Natural killer cell (primary cell): Measurements from ENCODE around the gene PPDPF. TPM values are rescaled to one million over a fixed set of nuclear protein-coding genes. Genes with fewer than 3 reads are reported as not detected.

ENCODE experiments used
- ATAC-seq, 3 donors: fragments of 150-1000 bp in 2 of 3; fragments of 200-7000 bp in 1 of 3; cut with Tn5 transposase; 1 replicate in 1 of 3; 2 replicates in 2 of 3; pipeline ENCODE4 v1.10.0; 2021; ENCODE audit warnings: mild to moderate bottlenecking in 2 of 3, moderate library complexity in 2 of 3
- DNase-seq, 2 donors: peaks; one replicate each; pipeline versions ENCODE4 v3.0.0 to v3.0.0-alpha.2; 2013 to 2021; ENCODE audit warnings: mixed read lengths in 1 of 2
- H3K27ac ChIP-seq: one replicate; pipeline ENCODE4 v1.5.1; 2013; ENCODE audit warnings: mild to moderate bottlenecking, low read length
- H3K27me3 ChIP-seq: one replicate; pipeline ENCODE4 v1.6.1; 2013; ENCODE audit warnings: low read length; ENCODE audit not compliant: control insufficient read depth, insufficient read depth
- H3K36me3 ChIP-seq: one replicate; pipeline ENCODE4 v1.6.1; 2013; ENCODE audit warnings: low read length; ENCODE audit not compliant: control insufficient read depth, insufficient read depth
- H3K4me1 ChIP-seq: one replicate; pipeline ENCODE4 v1.6.1; 2013; ENCODE audit warnings: low read length; ENCODE audit not compliant: control insufficient read depth, insufficient read depth
- H3K4me3 ChIP-seq: one replicate; pipeline ENCODE4 v1.5.1; 2013; ENCODE audit warnings: low read length
- H3K9me3 ChIP-seq: one replicate; pipeline ENCODE4 v1.6.1; 2013; ENCODE audit warnings: low read length; ENCODE audit not compliant: control insufficient read depth, insufficient read depth
- H3K27ac Mint-ChIP-seq, 2 donors: one replicate each; pipeline ENCODE4 v1.8.0; 2022; ENCODE audit warnings: mild to moderate bottlenecking in 2 of 2, mixed read lengths in 2 of 2, moderate library complexity in 1 of 2
- H3K27me3 Mint-ChIP-seq, 2 donors: one replicate each; pipeline ENCODE4 v1.8.0; 2022; ENCODE audit warnings: low read depth in 2 of 2, mixed read lengths in 2 of 2
- H3K36me3 Mint-ChIP-seq: one replicate; pipeline ENCODE4 v1.8.0; 2022; ENCODE audit warnings: mixed read lengths
- H3K4me1 Mint-ChIP-seq, 2 donors: one replicate each; pipeline ENCODE4 v1.8.0; 2022; ENCODE audit warnings: mixed read lengths in 2 of 2
- H3K4me3 Mint-ChIP-seq: one replicate; pipeline ENCODE4 v1.8.0; 2022; ENCODE audit warnings: mild to moderate bottlenecking, moderate library complexity, mixed read lengths
- H3K9me3 Mint-ChIP-seq, 2 donors: one replicate each; pipeline ENCODE4 v1.8.0; 2022; ENCODE audit warnings: mixed read lengths in 2 of 2
- CTCF ChIP-seq: fragments of 200-600 bp; IDR thresholded peaks from one replicate; pipeline ENCODE4 v1.8.0; 2022; ENCODE audit warnings: antibody characterized with exemption
- WGBS: methylation state at CpG from one replicate; pipeline ENCODE4 v1.1.7; 2013; ENCODE audit warnings: missing lambda C conversion rate; ENCODE audit not compliant: insufficient coverage; 5-methylcytosine and 5-hydroxymethylcytosine counted together
- intact Hi-C: fragments of 100-400 bp; cut with micrococcal nuclease; formaldehyde crosslinking; loops from one replicate; pipeline ENCODE4 v1.14.2; 2022
- total RNA-seq, 4 donors: library from RNA; stranded (reverse); fragments of 120-200 nt in 1 of 4; gene quantifications; one replicate each; pipeline versions ENCODE4 v1.2.3 to v1.2.4, GENCODE V29; 2013 to 2022

The PPDPF gene
- total RNA-seq, 3 donors from 2014 or later (not counting 1 experiment from before 2014, with no cell fraction given) = 95.5 to 197 (median 159) TPM

- Mint-ChIP-seq H3K27ac (peak overlapping the region in 1 of 2 donors; percentile 91), H3K4me1 (peaks cover 0 to 20% of the 10 kb centered on the region in 2 donors), H3K4me3 (no peak overlapping the region), H3K27me3 (peaks cover 0 to 4% of the 10 kb centered on the region in 2 donors), H3K36me3 (no peaks in the 10 kb centered on the region), H3K9me3 (no peaks in the 10 kb centered on the region)
- no peaks in the 10 kb centered on the region for H3K36me3 ChIP-seq
- peaks cover 25% of the 10 kb centered on the region for H3K4me1 ChIP-seq
- no peak for DNase-seq
- H3K27me3 ChIP-seq = no peaks in the 10 kb centered on the region
- no peak for TF ChIP-seq CTCF
- no peak overlapping the region for H3K27ac ChIP-seq
- no peak for ATAC-seq
- H3K9me3 ChIP-seq = no peaks in the 10 kb centered on the region
- H3K4me3 ChIP-seq = no peak overlapping the region
- intact Hi-C loops = loop anchor here (5.0 kb wide), 2 partner anchors 121 to 441 kb away; partner anchors contain the start of genes RTEL1 and SAMD10
- WGBS = 86% methylated on average over 35 of the region's 35 CpGs
Observed at GRCh38 chr20:63536241-63536977, 15.8 kb downstream of the PPDPF start.

DNA sequence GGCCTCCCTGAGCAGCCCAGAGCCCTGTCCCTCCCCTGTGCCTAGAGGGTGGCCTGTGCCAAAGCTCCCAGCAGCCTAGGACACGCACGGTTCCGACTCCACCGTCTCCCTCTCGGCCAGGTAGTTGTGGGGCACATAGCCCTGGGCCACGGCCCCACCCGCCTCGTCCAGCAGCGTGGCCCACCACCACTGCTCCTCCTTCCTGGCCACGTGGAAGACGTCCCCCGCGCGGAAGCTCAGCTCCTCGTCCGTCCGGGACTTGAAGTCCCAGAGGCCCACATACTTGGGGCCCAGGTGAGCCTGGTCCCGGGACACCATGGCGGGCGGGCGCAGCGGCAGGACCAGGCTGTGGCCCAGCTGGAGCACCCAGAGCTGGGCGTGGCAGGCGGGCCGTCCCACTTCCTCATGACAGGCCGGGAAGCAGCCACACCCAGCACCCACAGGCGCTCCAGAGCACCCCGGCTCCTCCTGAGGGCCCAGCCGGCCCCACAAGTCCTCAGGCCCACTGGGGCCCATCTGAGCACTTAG lies 16.5 kb downstream of the PPDPF start, which contains the start of gene PTK6:
PTK6 (minus strand) TSS at position 380 of the 528 bp plus-strand sequence; CDS start at position 318, 62 bp downstream.
- Histone ChIP-seq H3K4me3 (peak within 1 kb of the TSS; percentile 42), H3K36me3 (no peaks in the 10 kb centered on the region), H3K9me3 (no peaks in the 10 kb centered on the region), H3K27ac (peak within 1 kb of the TSS; percentile 88), H3K4me1 (peaks cover 26% of the 10 kb centered on the region), H3K27me3 (no peaks in the 10 kb centered on the region)
- Mint-ChIP-seq H3K36me3 (no peaks in the 10 kb centered on the region), H3K27ac (peak within 1 kb of the TSS; percentile 77 to 91), H3K4me1 (peaks cover 0 to 20% of the 10 kb centered on the region in 2 donors), H3K9me3 (no peaks in the 10 kb centered on the region), H3K27me3 (peaks cover 0 to 2% of the 10 kb centered on the region in 2 donors), H3K4me3 (peak within 1 kb of the TSS; percentile 80)
- ATAC-seq (peak in 1 of 3 donors; percentile 2), DNase-seq (no peak)
- TF ChIP-seq CTCF = no peak
- 63% methylated on average over 29 of the region's 29 CpGs for WGBS
- intact Hi-C loops = loop anchor here (5.0 kb wide), 2 partner anchors 120 to 440 kb away; partner anchors contain the start of genes RTEL1 and SAMD10

DNA sequence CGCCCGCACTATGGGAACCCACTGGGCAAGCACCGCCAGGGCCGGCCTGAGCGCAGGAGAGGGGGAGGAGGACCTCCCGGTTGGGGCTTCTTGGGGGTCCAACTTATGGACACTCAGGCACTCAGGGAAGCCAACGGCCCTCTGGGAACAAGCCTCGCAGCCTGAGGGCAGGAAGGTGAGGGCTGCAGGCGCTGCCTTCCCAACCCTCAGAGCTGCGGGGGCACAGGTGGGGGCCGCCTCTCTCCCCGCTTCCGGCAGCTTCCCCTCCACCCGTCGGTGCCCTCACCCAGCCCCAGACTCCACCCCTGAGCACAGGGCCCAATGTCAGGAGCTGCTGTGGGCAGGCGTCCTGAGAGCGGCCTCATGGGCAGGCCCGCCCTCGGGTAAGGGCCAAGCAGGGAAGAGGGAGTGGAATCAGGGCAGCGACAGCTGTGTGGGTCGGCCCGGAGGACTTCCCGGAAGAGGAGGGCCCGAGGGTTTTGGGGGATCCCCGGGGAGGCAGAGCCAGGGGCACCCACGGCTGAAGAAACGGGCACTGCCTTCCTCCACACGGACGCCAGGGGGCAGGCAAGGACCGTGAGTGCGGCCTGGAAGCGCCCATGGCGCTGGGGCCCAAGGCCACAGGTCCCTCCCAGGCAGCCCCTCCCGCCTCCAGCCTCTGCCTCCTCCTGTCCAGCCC lies 17.1 kb downstream of the PPDPF start:
- intact Hi-C loops = loop anchor here (2.0 to 5.0 kb wide), 5 partner anchors 120 to 583 kb away; partner anchors contain the start of genes RTEL1, SAMD10 and TPD52L2
- Mint-ChIP-seq H3K27ac (peak overlapping the region; percentile 77 to 91), H3K4me3 (peak overlapping the region; percentile 80), H3K27me3 (no peaks in the 10 kb centered on the region), H3K9me3 (no peaks in the 10 kb centered on the region), H3K4me1 (peaks cover 0 to 20% of the 10 kb centered on the region in 2 donors), H3K36me3 (no peaks in the 10 kb centered on the region)
- Histone ChIP-seq H3K27ac (peak overlapping the region; percentile 88), H3K4me3 (peak overlapping the region; percentile 42), H3K9me3 (no peaks in the 10 kb centered on the region), H3K4me1 (peaks cover 32% of the 10 kb centered on the region), H3K36me3 (no peaks in the 10 kb centered on the region), H3K27me3 (no peaks in the 10 kb centered on the region)
- WGBS = 3% methylated on average over 34 of the region's 34 CpGs
- ATAC-seq (peak; percentile 93 to 97 (median 93)), DNase-seq (peak; percentile 95 to 98)
- TF ChIP-seq CTCF = peak; percentile 99
